GM12878 (cell line): Measurements from ENCODE around the gene CAPN1. TPM values are rescaled to one million over a fixed set of nuclear protein-coding genes. Genes with fewer than 3 reads are reported as not detected.

Experiments
- ATAC-seq: fragments of 200-7000 bp; cut with Tn5 transposase; 3 replicates; pipeline ENCODE4 v1.9.1; 2020; ENCODE audit warnings: mild to moderate bottlenecking, moderate library complexity
- BruUV-seq: library from RNA; stranded (reverse); fragments of 400-500 nt; replicated peaks from 2 replicates; lab custom pipeline; 2021; lab: Mats Ljungman, UMichigan
- CTCF ChIA-PET: fragments of 300-600 bp; sonication (Branson Sonifier 250); formaldehyde crosslinking; extraction: SDS; loops from one replicate; lab custom pipeline; 2021; ENCODE audit warnings: inconsistent platforms; lab: Yijun Ruan, JAX
- POLR2A ChIA-PET: fragments of 350-600 bp; formaldehyde crosslinking; extraction: SDS; loops from one replicate; lab custom pipeline; 2021; ENCODE audit warnings: inconsistent platforms; lab: Charles Lee
- RAD21 ChIA-PET: fragments of 300-600 bp; sonication (Branson Sonifier 250); formaldehyde crosslinking; loops from one replicate; lab custom pipeline; 2023; ENCODE audit warnings: antibody characterized with exemption; ENCODE audit not compliant: unreplicated experiment; lab: Charles Lee
- SMC1A ChIA-PET: fragments of 300-600 bp; sonication (Branson Sonifier 250); formaldehyde crosslinking; loops from one replicate; lab custom pipeline; 2023; ENCODE audit not compliant: unreplicated experiment, uncharacterized antibody; lab: Charles Lee
- DNase-seq: peaks from one replicate; pipeline ENCODE4 v3.0.0-alpha.2; 2011; ENCODE audit warnings: low read depth, low spot score
- FAIRE-seq: peaks from 3 replicates; lab custom pipeline; 2011; peaks lifted over from hg19 to GRCh38; lab: Jason Lieb, UNC
- H2AFZ ChIP-seq: 2 replicates; pipeline ENCODE4 v1.6.0; 2011; ENCODE audit warnings: low read depth, low read length, control low read depth; ENCODE audit not compliant: control insufficient read depth
- H3K27ac ChIP-seq: 2 replicates; pipeline ENCODE4 v1.5.1; 2011; ENCODE audit warnings: control low read depth; ENCODE audit not compliant: control insufficient read depth, insufficient read depth
- H3K27me3 ChIP-seq, 2 experiments: replicated peaks in 1 of 2; 2 replicates each; pipeline versions ENCODE4 v1.6.0 to v1.6.1; 2011; ENCODE audit warnings: low read length in 1 of 2; ENCODE audit not compliant: control insufficient read depth in 2 of 2, insufficient read depth in 2 of 2
- H3K36me3 ChIP-seq, 2 experiments: 2 replicates each; pipeline ENCODE4 v1.5.1; 2011; ENCODE audit warnings: low read length in 1 of 2; ENCODE audit not compliant: control insufficient read depth in 2 of 2, insufficient read depth in 2 of 2
- H3K4me1 ChIP-seq: 2 replicates; pipeline ENCODE4 v1.6.1; 2011; ENCODE audit warnings: mild to moderate bottlenecking, low read length, moderate library complexity, mixed read lengths; ENCODE audit not compliant: control insufficient read depth, insufficient read depth
- H3K4me2 ChIP-seq: 2 replicates; pipeline ENCODE4 v1.6.0; 2011; ENCODE audit warnings: control low read depth; ENCODE audit not compliant: control insufficient read depth, insufficient read depth
- H3K4me3 ChIP-seq: fragments of 200-600 bp; sonication (generic); 2 replicates; pipeline ENCODE4 v1.5.1; 2016
- H3K79me2 ChIP-seq: 2 replicates; pipeline ENCODE4 v1.6.0; 2011; ENCODE audit warnings: low read length; ENCODE audit not compliant: control insufficient read depth, insufficient read depth
- H3K9ac ChIP-seq: 2 replicates; pipeline ENCODE4 v1.8.0; 2011; ENCODE audit warnings: low read length, control low read depth, mixed read lengths; ENCODE audit not compliant: control insufficient read depth, insufficient read depth
- H3K9me3 ChIP-seq: replicated peaks from 3 replicates; pipeline ENCODE4 v1.5.1; 2011; ENCODE audit warnings: mild to moderate bottlenecking, low read length; ENCODE audit not compliant: control insufficient read depth, insufficient read depth
- H4K20me1 ChIP-seq: 2 replicates; pipeline ENCODE4 v1.6.0; 2011; ENCODE audit not compliant: control insufficient read depth, insufficient read depth
- ATF3 ChIP-seq: IDR thresholded peaks from 2 replicates; pipeline ENCODE4 v1.6.1; 2011; ENCODE audit warnings: low read depth, mild to moderate bottlenecking, low read length, moderate library complexity, borderline replicate concordance; ENCODE audit errors: extremely low read depth
- BHLHE40 ChIP-seq, 2 experiments: fragments of 450-650 bp in 1 of 2; IDR thresholded peaks; 2 replicates each; pipeline ENCODE4 v1.6.1; 2011 to 2017; ENCODE audit warnings: low read depth in 2 of 2, borderline replicate concordance in 1 of 2, improper control_type of control experiment in 1 of 2, low read length in 1 of 2, mild to moderate bottlenecking in 1 of 2
- CBFB ChIP-seq: IDR thresholded peaks from 2 replicates; pipeline ENCODE4 v1.6.1; 2016; ENCODE audit warnings: antibody characterized with exemption, low read depth
- E2F8 ChIP-seq: fragments of 450-650 bp; IDR thresholded peaks from 2 replicates; pipeline ENCODE4 v1.6.1; 2018; ENCODE audit warnings: mild to moderate bottlenecking, low read depth, moderate library complexity; ENCODE audit not compliant: partially characterized antibody
- ETV6 ChIP-seq, 2 experiments: fragments of 450-650 bp in 1 of 2; IDR thresholded peaks in 1 of 2; conservative IDR thresholded peaks in 1 of 2; 2 replicates each; pipeline ENCODE4 v1.6.1; 2014; ENCODE audit warnings: antibody characterized with exemption in 1 of 2, borderline replicate concordance in 1 of 2, low read depth in 1 of 2, mild to moderate bottlenecking in 1 of 2, moderate library complexity in 1 of 2
- MEF2A ChIP-seq: IDR thresholded peaks from 2 replicates; pipeline ENCODE4 v1.6.1; 2011; ENCODE audit warnings: low read depth, mild to moderate bottlenecking, low read length, moderate library complexity; ENCODE audit not compliant: insufficient read depth
- MEF2B ChIP-seq: fragments of 450-650 bp; IDR thresholded peaks from 2 replicates; pipeline ENCODE4 v1.6.1; 2018; ENCODE audit warnings: mild to moderate bottlenecking, moderate library complexity; ENCODE audit not compliant: partially characterized antibody, poor library complexity, severe bottlenecking
- NBN ChIP-seq: fragments of 450-650 bp; IDR thresholded peaks from 2 replicates; pipeline ENCODE4 v1.6.1; 2016
- NR2F1 ChIP-seq: fragments of 450-650 bp; conservative IDR thresholded peaks from 2 replicates; pipeline ENCODE4 v1.6.1; 2017; ENCODE audit warnings: mild to moderate bottlenecking
- SIN3A ChIP-seq: IDR thresholded peaks from 2 replicates; pipeline ENCODE4 v1.6.1; 2012; ENCODE audit warnings: low read depth, low read length, improper control_type of control experiment
- WGBS: methylation state at CpG from one replicate; pipeline ENCODE4 v1.1.6; 2016; ENCODE audit warnings: low lambda C conversion rate; ENCODE audit not compliant: insufficient replicate concordance, insufficient coverage; ENCODE audit errors: missing lambda C conversion rate; 5-methylcytosine and 5-hydroxymethylcytosine counted together
- in situ Hi-C: fragments of 300-500 bp; cut with MboI; formaldehyde crosslinking; loops from 9 replicates; pipeline ENCODE4 v1.14.3; 2018; ENCODE audit warnings: mixed read lengths
- intact Hi-C: fragments of 100-400 bp; cut with micrococcal nuclease; formaldehyde crosslinking; loops from one replicate; pipeline ENCODE4 v1.14.2; 2022; ENCODE audit not compliant: unreplicated experiment
- polyA plus RNA-seq, 11 experiments: library from polyadenylated mRNA; depleted of rRNA in 4 of 11; unstranded in 6 of 11; stranded (reverse) in 5 of 11; fragments of >200 nt; fragmentation: Nextera tagmentation in 4 of 11; fragmentation: Illumina TruSeq in 1 of 11; extraction: Ambion mirVana in 4 of 11; extraction: Trizol in 1 of 11; gene quantifications; 1 replicate in 1 of 11; 2 replicates in 10 of 11; pipeline versions ENCODE4 v1.2.1 to v1.2.3, GENCODE V29; 2011 to 2016; ENCODE audit warnings: inconsistent platforms in 2 of 11, missing spikeins in 2 of 11, low read depth in 1 of 11
- total RNA-seq, 4 experiments: library from RNA; depleted of rRNA in 3 of 4; stranded (reverse); fragments of >200 nt in 3 of 4; fragmentation: Illumina TruSeq in 1 of 4; extraction: Trizol in 1 of 4; gene quantifications; 2 replicates each; pipeline versions ENCODE4 v1.2.1 to v1.2.3, GENCODE V29; 2013 to 2021
- TF ChIP-seq, protein P1 (sequence below): fragments of 450-650 bp; formaldehyde crosslinking; IDR thresholded peaks from 2 replicates; pipeline ENCODE4 v1.4.0; 2020; ENCODE audit warnings: mild to moderate bottlenecking, moderate library complexity
- TF ChIP-seq, protein P2 (sequence below): IDR thresholded peaks from 2 replicates; pipeline ENCODE4 v1.6.1; 2011; ENCODE audit warnings: mild to moderate bottlenecking, low read depth, low read length, moderate library complexity; ENCODE audit not compliant: insufficient replicate concordance

The CAPN1 gene
- total and polyA plus RNA-seq, 10 of the 15 experiments (the other 5 are each of a cell fraction or from before 2014, with no cell fraction given), result 2.2 to 167 (median 77.3) TPM

GRCh38 chr11:65134952-65135632 lies 46.6 kb upstream of the CAPN1 start:
- Histone ChIP-seq H3K79me2 (peaks cover 44% of the 10 kb centered on the region), H3K4me2 (peak overlapping the region; percentile 98), H3K27me3 (no peaks in the 10 kb centered on the region), H3K4me3 (peak overlapping the region; percentile 99), H3K4me1 (peaks cover 21% of the 10 kb centered on the region), H3K9me3 (no peaks in the 10 kb centered on the region), H3K27ac (peak overlapping the region; percentile 99), H2AFZ (peak overlapping the region; percentile 97), H4K20me1 (0 out of 2 replicates have a peak, but pooled peaks cover 4% of the 10 kb centered on the region), H3K9ac (peak overlapping the region; percentile 96), H3K36me3 (peaks cover 10 to 13% of the 10 kb centered on the region in 2 experiments; a peak in 3 of 4 replicates)
- FAIRE-seq, result peak; percentile 96
- SMC1A ChIA-PET, result interaction anchor here (0.7 to 2.4 kb wide), 12 partner anchors 10 to 287 kb away, joined by 3 to 13 read pairs (median 6); partner anchors contain the start of genes FAU, MRPL49 and ZNHIT2
- ATAC-seq, result peak; percentile 91
- WGBS, result 2% methylated on average over 24 of the region's 24 CpGs
- BruUV-seq, result TSS peak; percentile 93
- DNase-seq, result no peak
- POLR2A ChIA-PET, result interaction anchor here (0.6 to 3.1 kb wide), 24 partner anchors 9 to 356 kb away, joined by 3 to 28 read pairs (median 4); partner anchors contain the start of genes CAPN1, CDCA5, FAU and MRPL49
- RAD21 ChIA-PET, result interaction anchor here (0.5 to 3.0 kb wide), 11 partner anchors 12 to 287 kb away, joined by 3 to 25 read pairs (median 4); partner anchors contain the start of genes ARL2, CAPN1, DPF2 and FAU
- in situ Hi-C loops, result no loop called here
- intact Hi-C loops, result loop anchor here (5.0 to 10.0 kb wide), 2 partner anchors 47 to 120 kb away; partner anchors contain the start of gene CAPN1
- CTCF ChIA-PET, result interaction anchor here (0.6 to 6.7 kb wide), 12 partner anchors 11 to 290 kb away, joined by 3 to 40 read pairs (median 5); partner anchors contain the start of genes CAPN1, CDC42BPG, CDC42EP2 and FAU
- TF ChIP-seq, protein P1, sequence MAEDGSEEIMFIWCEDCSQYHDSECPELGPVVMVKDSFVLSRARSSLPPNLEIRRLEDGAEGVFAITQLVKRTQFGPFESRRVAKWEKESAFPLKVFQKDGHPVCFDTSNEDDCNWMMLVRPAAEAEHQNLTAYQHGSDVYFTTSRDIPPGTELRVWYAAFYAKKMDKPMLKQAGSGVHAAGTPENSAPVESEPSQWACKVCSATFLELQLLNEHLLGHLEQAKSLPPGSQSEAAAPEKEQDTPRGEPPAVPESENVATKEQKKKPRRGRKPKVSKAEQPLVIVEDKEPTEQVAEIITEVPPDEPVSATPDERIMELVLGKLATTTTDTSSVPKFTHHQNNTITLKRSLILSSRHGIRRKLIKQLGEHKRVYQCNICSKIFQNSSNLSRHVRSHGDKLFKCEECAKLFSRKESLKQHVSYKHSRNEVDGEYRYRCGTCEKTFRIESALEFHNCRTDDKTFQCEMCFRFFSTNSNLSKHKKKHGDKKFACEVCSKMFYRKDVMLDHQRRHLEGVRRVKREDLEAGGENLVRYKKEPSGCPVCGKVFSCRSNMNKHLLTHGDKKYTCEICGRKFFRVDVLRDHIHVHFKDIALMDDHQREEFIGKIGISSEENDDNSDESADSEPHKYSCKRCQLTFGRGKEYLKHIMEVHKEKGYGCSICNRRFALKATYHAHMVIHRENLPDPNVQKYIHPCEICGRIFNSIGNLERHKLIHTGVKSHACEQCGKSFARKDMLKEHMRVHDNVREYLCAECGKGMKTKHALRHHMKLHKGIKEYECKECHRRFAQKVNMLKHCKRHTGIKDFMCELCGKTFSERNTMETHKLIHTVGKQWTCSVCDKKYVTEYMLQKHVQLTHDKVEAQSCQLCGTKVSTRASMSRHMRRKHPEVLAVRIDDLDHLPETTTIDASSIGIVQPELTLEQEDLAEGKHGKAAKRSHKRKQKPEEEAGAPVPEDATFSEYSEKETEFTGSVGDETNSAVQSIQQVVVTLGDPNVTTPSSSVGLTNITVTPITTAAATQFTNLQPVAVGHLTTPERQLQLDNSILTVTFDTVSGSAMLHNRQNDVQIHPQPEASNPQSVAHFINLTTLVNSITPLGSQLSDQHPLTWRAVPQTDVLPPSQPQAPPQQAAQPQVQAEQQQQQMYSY, result no peak
- no peak for TF ChIP-seq MEF2B
- TF ChIP-seq BHLHE40 (IDR thresholded peaks at IDR 0.05; ENCODE audit: borderline replicate concordance in 1 of 2, low read depth in 2 of 2, low read length in 1 of 2), result no peak
- 0 out of 2 replicates have a peak, but pooled peaks have one; percentile 4 for TF ChIP-seq SIN3A
- TF ChIP-seq NR2F1, result no peak
- no peak for TF ChIP-seq NBN
- TF ChIP-seq MEF2A, result no peak
- TF ChIP-seq ETV6 (conservative IDR thresholded peaks at IDR 0.05 in 1 of 2, IDR thresholded peaks at IDR 0.05 in 1 of 2; ENCODE audit: borderline replicate concordance in 1 of 2, low read depth in 1 of 2), result no peak
- no peak for TF ChIP-seq CBFB
- TF ChIP-seq ATF3, result no peak
- TF ChIP-seq E2F8, result peak; percentile 13
- TF ChIP-seq, protein P2, sequence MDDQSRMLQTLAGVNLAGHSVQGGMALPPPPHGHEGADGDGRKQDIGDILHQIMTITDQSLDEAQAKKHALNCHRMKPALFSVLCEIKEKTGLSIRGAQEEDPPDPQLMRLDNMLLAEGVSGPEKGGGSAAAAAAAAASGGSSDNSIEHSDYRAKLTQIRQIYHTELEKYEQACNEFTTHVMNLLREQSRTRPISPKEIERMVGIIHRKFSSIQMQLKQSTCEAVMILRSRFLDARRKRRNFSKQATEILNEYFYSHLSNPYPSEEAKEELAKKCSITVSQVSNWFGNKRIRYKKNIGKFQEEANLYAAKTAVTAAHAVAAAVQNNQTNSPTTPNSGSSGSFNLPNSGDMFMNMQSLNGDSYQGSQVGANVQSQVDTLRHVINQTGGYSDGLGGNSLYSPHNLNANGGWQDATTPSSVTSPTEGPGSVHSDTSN, result no peak
